Stimulated activated CD8-positive, alpha-beta memory T cell treated with anti-CD3 and anti-CD28 coated beads, Interleukin-15, amount 100 ng/mL, for 4 hours (primary cell): ENCODE results near the gene MAJIN.

Source experiments
- DNase-seq, 2 donors: peaks; one replicate each; pipeline ENCODE4 v3.0.0-alpha.2; 2020; ENCODE audit warnings: low read depth in 2 of 2

The MAJIN gene

GRCh38 chr11:64911689-64912088 is 60.2 kb downstream of the MAJIN start:
- no peak for DNase-seq

GRCh38 chr11:64911142-64911541 is 60.8 kb downstream of the MAJIN start:
- no peak for DNase-seq

GRCh38 chr11:64910451-64911093 is 61.3 kb downstream of the MAJIN start:
- no peak for DNase-seq

- no peak for DNase-seq
Observed at GRCh38 chr11:64909653-64910343, 62.1 kb downstream of the MAJIN start.

GRCh38 chr11:64908766-64909165 is 63.1 kb downstream of the MAJIN start:
- no peak for DNase-seq

- no peak for DNase-seq
Observed at GRCh38 chr11:64906314-64906635, 65.6 kb downstream of the MAJIN start.

GRCh38 chr11:64905516-64906313 is 66.2 kb downstream of the MAJIN start:
- no peak for DNase-seq

GRCh38 chr11:64903291-64903833 is 68.5 kb downstream of the MAJIN start:
- DNase-seq, result no peak

GRCh38 chr11:64902102-64902900 is 69.6 kb downstream of the MAJIN start:
- DNase-seq, result no peak

GRCh38 chr11:64900774-64901173 is 71.1 kb downstream of the MAJIN start:
- no peak for DNase-seq

GRCh38 chr11:64900263-64900678 is 71.6 kb downstream of the MAJIN start:
- DNase-seq, result peak in 1 of 2 donors; percentile 57

GRCh38 chr11:64898541-64898940 is 73.4 kb downstream of the MAJIN start:
- DNase-seq, result no peak

- DNase-seq, result no peak
Observed at GRCh38 chr11:64898076-64898445, 73.8 kb downstream of the MAJIN start.

GRCh38 chr11:64897381-64898075 is 74.4 kb downstream of the MAJIN start:
- no peak for DNase-seq

- no peak for DNase-seq
Observed at GRCh38 chr11:64896448-64897022, 75.4 kb downstream of the MAJIN start.

GRCh38 chr11:64894812-64895452 is 77.0 kb downstream of the MAJIN start:
- no peak for DNase-seq

- DNase-seq, result peak; percentile 74 to 80
Observed at GRCh38 chr11:64894070-64894811, 77.7 kb downstream of the MAJIN start.

GRCh38 chr11:64893194-64894069 is 78.5 kb downstream of the MAJIN start:
- no peak for DNase-seq

- DNase-seq, result no peak
Observed at GRCh38 chr11:64892838-64893193, 79.1 kb downstream of the MAJIN start.
